ENCODE results near the gene LCA5.
"Not testable (repeated sequence)": the region's sequence is repeated elsewhere in the genome, so short reads cannot be mapped to it uniquely, and the experiment has no call there.

LCA5 gene

GRCh38 chr6:79536954-79537747 lies at the start of gene LCA5:
Gene LCA5 (minus strand): TSS chr6:79537430. CDS start chr6:79518894, 18,536 bp downstream.
- Histone ChIP-seq H4K20me1 (no peaks in the 10 kb centered on the region), H3K27me3 (peaks cover 0 to 8% (median 0%) of the 10 kb centered on the region in 11 experiments; a peak in 4 of 22 replicates), H3K27ac (no peak within 1 kb of the TSS), H3K4me2 (peak within 1 kb of the TSS in 1 of 11 experiments; percentile 7; a peak in 1 of 22 replicates), H3K36me3 (no peaks in the 10 kb centered on the region), H3K9me3 (replicated peaks in 1 of 11) (peaks cover 9 to 13% (median 11%) of the 10 kb centered on the region in 11 experiments; a peak in 19 of 22 replicates), H3K4me1 (no peaks in the 10 kb centered on the region), H3K9ac (no peak within 1 kb of the TSS), H3K4me3 (no peak within 1 kb of the TSS)
- TF ChIP-seq Cebpa-rat (IDR thresholded peaks at IDR 0.05), result no peak

GRCh38 chr6:79586548-79586947 lies 49.3 kb upstream of the LCA5 start:
- no peak overlapping the region for H3K4me2 ChIP-seq
- no peaks in the 10 kb centered on the region for H3K9me3 ChIP-seq (replicated peaks in 1 of 11)
- no peaks in the 10 kb centered on the region for H3K36me3 ChIP-seq
- H3K27ac ChIP-seq, result no peak overlapping the region
- TF ChIP-seq Cebpa-rat (IDR thresholded peaks at IDR 0.05), result no peak
- H3K27me3 ChIP-seq, result no peaks in the 10 kb centered on the region
- H4K20me1 ChIP-seq, result no peaks in the 10 kb centered on the region
- H3K9ac ChIP-seq, result no peak overlapping the region
- H3K4me1 ChIP-seq, result no peaks in the 10 kb centered on the region
- no peak overlapping the region for H3K4me3 ChIP-seq

GRCh38 chr6:79584332-79584731 lies 47.1 kb upstream of the LCA5 start:
- no peaks in the 10 kb centered on the region for H3K9me3 ChIP-seq (replicated peaks in 1 of 11)
- no peak overlapping the region for H3K4me3 ChIP-seq
- H3K4me1 ChIP-seq, result no peaks in the 10 kb centered on the region
- no peaks in the 10 kb centered on the region for H4K20me1 ChIP-seq
- no peak for TF ChIP-seq Cebpa-rat (IDR thresholded peaks at IDR 0.05)
- H3K36me3 ChIP-seq, result no peaks in the 10 kb centered on the region
- H3K9ac ChIP-seq, result no peak overlapping the region
- H3K27me3 ChIP-seq, result no peaks in the 10 kb centered on the region
- no peak overlapping the region for H3K4me2 ChIP-seq
- H3K27ac ChIP-seq, result no peak overlapping the region

DNA sequence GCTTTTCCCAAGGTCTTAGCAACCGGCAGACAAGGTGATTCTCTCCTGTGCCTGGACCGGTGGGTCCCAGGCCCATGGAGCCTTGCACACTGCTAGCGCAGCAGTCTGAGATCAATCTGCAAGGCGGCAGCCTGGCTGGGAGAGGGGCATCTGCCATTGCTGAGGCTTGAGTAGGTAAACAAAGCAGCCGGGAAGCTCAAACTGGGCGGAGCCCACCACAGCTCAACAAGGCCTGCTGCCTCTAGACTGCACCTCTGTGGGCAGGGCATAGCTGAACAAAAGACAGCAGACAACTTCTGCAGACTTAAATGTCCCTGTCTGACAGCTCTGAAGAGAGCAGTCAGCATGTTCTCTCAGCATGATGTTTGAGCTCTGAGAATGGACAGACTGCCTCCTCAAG lies 40.7 kb upstream of the LCA5 start:
- H3K36me3 ChIP-seq; H3K4me3 ChIP-seq; H3K9ac ChIP-seq; H4K20me1 ChIP-seq; H3K27ac ChIP-seq; H3K4me1 ChIP-seq; H3K27me3 ChIP-seq; H3K9me3 ChIP-seq (replicated peaks in 1 of 11); H3K4me2 ChIP-seq: not testable (repeated sequence)

DNA sequence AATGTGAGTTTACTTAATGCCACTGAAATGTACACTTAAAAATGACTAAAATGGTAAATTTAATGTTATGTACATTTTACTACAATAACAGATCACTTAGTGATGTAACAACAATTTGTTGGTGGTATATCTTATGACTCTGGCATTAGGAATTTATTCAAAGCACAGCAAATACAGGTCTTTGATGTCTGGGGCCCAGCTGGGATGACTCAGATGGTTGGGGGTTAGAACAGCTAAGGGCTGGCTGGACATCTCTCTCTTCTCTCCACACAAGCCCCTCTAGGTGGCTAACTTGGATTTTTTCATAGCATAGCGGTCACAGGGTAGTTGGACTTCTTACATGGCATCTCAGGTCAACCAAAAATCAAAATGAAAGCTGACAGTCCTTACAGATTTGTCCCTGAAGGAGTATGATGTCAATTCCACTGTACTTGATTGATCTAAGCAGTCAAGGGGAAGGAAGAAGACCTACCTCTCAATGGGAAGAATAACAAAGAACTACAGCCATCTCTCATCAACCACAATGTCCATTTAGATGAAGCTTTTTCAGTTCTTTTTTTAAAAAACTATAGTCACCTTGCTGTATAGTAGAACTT lies 37.5 kb upstream of the LCA5 start:
- Histone ChIP-seq H4K20me1 (no peaks in the 10 kb centered on the region), H3K36me3 (no peaks in the 10 kb centered on the region), H3K27ac (no peak overlapping the region), H3K27me3 (no peaks in the 10 kb centered on the region), H3K9ac (no peak overlapping the region), H3K4me2 (no peak overlapping the region), H3K4me1 (peaks cover 0 to 10% (median 0%) of the 10 kb centered on the region in 10 experiments; a peak in 2 of 20 replicates), H3K9me3 (replicated peaks in 1 of 11) (no peaks in the 10 kb centered on the region), H3K4me3 (no peak overlapping the region)
- TF ChIP-seq Cebpa-rat (IDR thresholded peaks at IDR 0.05), result no peak

- Histone ChIP-seq H3K27ac (no peak overlapping the region), H3K4me3 (no peak overlapping the region), H3K9me3 (replicated peaks in 1 of 11) (no peaks in the 10 kb centered on the region), H3K9ac (no peak overlapping the region), H4K20me1 (no peaks in the 10 kb centered on the region), H3K36me3 (no peaks in the 10 kb centered on the region), H3K4me2 (no peak overlapping the region), H3K4me1 (peaks cover 0 to 10% (median 0%) of the 10 kb centered on the region in 10 experiments; a peak in 2 of 20 replicates), H3K27me3 (no peaks in the 10 kb centered on the region)
- TF ChIP-seq Cebpa-rat (IDR thresholded peaks at IDR 0.05), result no peak
Measured at GRCh38 chr6:79574174-79574573, 36.9 kb upstream of the LCA5 start.

- Histone ChIP-seq H3K27ac (no peak overlapping the region), H3K4me1 (peaks cover 0 to 10% (median 0%) of the 10 kb centered on the region in 10 experiments; a peak in 2 of 20 replicates), H4K20me1 (no peaks in the 10 kb centered on the region), H3K9me3 (replicated peaks in 1 of 11) (no peaks in the 10 kb centered on the region), H3K9ac (no peak overlapping the region), H3K36me3 (no peaks in the 10 kb centered on the region), H3K4me2 (0 out of 22 replicates have a peak overlapping the region, but pooled peaks of 1 of the 11 experiments have one; percentile 33), H3K4me3 (no peak overlapping the region), H3K27me3 (no peaks in the 10 kb centered on the region)
- TF ChIP-seq Cebpa-rat (IDR thresholded peaks at IDR 0.05), result no peak
Measured at GRCh38 chr6:79571030-79571367, 33.8 kb upstream of the LCA5 start.

DNA sequence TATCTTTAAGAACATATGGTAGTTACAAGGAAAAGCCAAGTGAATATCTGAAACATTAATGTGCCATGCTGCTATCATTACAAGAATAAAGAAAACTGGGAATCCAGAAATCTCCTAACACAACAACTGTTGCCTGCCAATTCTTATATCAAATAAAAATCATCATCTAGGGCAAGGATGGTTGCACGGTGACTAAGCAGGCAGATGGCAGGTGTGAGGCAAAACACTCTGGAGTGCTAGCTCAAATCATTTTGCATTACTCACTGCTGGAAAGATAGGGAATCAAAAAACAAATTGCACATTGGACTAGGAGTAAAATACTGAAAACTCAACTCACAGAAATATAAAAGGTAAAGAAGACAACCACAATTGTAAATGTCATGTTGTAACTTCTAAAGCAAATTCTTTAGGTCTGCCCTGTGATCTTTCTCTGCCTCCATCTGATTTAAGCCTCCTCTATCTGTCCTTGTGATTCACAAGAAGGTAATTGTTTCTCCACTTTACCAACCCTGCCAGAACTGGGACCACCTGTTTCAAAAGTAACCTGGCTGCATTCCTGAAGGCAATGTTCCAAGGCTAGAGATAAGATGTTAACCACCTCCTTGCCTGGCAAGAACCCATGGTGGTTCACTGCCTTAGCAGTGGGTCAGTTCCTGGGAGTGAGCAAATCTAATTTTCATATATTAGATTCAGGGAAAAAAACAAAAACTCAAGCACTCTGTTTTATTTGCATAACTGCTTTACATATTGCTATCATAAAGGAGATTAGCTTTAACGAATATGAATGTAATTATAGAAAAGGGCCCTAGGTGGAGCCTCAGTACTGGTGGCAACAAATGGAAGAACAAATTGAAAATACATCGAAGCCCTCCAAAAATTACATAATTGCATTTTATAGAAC lies 33.1 kb upstream of the LCA5 start:
- H3K4me2 ChIP-seq, result peak overlapping the region in 2 of 11 experiments; percentile 33 to 40; a peak in 2 of 22 replicates
- TF ChIP-seq Cebpa-rat (IDR thresholded peaks at IDR 0.05), result no peak
- H3K27me3 ChIP-seq, result no peaks in the 10 kb centered on the region
- H4K20me1 ChIP-seq, result no peaks in the 10 kb centered on the region
- H3K27ac ChIP-seq, result no peak overlapping the region; a peak in 1 of 22 replicates
- H3K4me1 ChIP-seq, result peaks cover 0 to 10% (median 0%) of the 10 kb centered on the region in 10 experiments; a peak in 2 of 20 replicates
- no peak overlapping the region for H3K9ac ChIP-seq
- no peak overlapping the region for H3K4me3 ChIP-seq
- no peaks in the 10 kb centered on the region for H3K36me3 ChIP-seq
- no peaks in the 10 kb centered on the region for H3K9me3 ChIP-seq (replicated peaks in 1 of 11)

GRCh38 chr6:79568996-79569395 lies 31.8 kb upstream of the LCA5 start:
- Histone ChIP-seq H3K9me3 (replicated peaks in 1 of 11) (no peaks in the 10 kb centered on the region), H3K27me3 (no peaks in the 10 kb centered on the region), H3K27ac (no peak overlapping the region), H3K4me1 (peaks cover 0 to 10% (median 0%) of the 10 kb centered on the region in 10 experiments; a peak in 2 of 20 replicates), H3K4me3 (no peak overlapping the region), H3K36me3 (no peaks in the 10 kb centered on the region), H3K9ac (no peak overlapping the region), H4K20me1 (no peaks in the 10 kb centered on the region), H3K4me2 (no peak overlapping the region)
- no peak for TF ChIP-seq Cebpa-rat (IDR thresholded peaks at IDR 0.05)
